ENCODE data around the gene C16orf89. TPM values are rescaled to one million over a fixed set of nuclear protein-coding genes. Genes with fewer than 3 reads are reported as not detected.

Gene C16orf89
- total RNA-seq, 1 experiment from 2014 or later = not detected

- H2AFZ ChIP-seq = no peak overlapping the region
- no peaks in the 10 kb centered on the region for H3F3A ChIP-seq (ENCODE audit: insufficient read depth, low read depth)
- 0 out of 2 replicates have a peak, but pooled peaks cover 3% of the 10 kb centered on the region for H3K79me2 ChIP-seq (ENCODE audit: low read depth)
- H3K36me3 ChIP-seq (ENCODE audit: low read depth) = no peaks in the 10 kb centered on the region
- ChIA-PET CTCF (interaction anchor here (0.7 kb wide), 2 partner anchors 31 to 399 kb away, joined by 3 read pairs; no protein-coding TSS in a partner anchor), POLR2A (ENCODE audit: unreplicated experiment) (no interaction called here)
- BruUV-seq (replicated peaks) = no TSS peak
- intact Hi-C loops (cut with micrococcal nuclease; ENCODE audit: unreplicated experiment) = no loop called here
- no peak overlapping the region for H3K4me3 ChIP-seq
- TF ChIP-seq EZH2 (IDR thresholded peaks at IDR 0.05; ENCODE audit: low read depth) = no peak
- H4K20me1 ChIP-seq (ENCODE audit: insufficient read depth) = no peaks in the 10 kb centered on the region
- H3K4me2 ChIP-seq = no peak overlapping the region
- DNase-seq = no peak
- H3K27ac ChIP-seq = no peak overlapping the region
- peaks cover 12% of the 10 kb centered on the region for H3K4me1 ChIP-seq (replicated peaks; ENCODE audit: insufficient read depth)
- H3K27me3 ChIP-seq (ENCODE audit: insufficient read depth, low read depth) = no peaks in the 10 kb centered on the region
- no peaks in the 10 kb centered on the region for H3K9me3 ChIP-seq (ENCODE audit: insufficient read depth, low read depth)
- no peaks in the 10 kb centered on the region for H3K9me2 ChIP-seq (ENCODE audit: insufficient read depth)
These were observed 35.4 kb downstream of the C16orf89 start for GRCh38 chr16:5030251-5030870.

- ChIA-PET CTCF (no interaction called here), POLR2A (ENCODE audit: unreplicated experiment) (no interaction called here)
- Histone ChIP-seq H3K9me3 (ENCODE audit: insufficient read depth, low read depth) (no peaks in the 10 kb centered on the region), H3K4me2 (no peak overlapping the region), H3K27me3 (ENCODE audit: insufficient read depth, low read depth) (no peaks in the 10 kb centered on the region), H3K27ac (no peak overlapping the region), H2AFZ (no peak overlapping the region), H4K20me1 (ENCODE audit: insufficient read depth) (no peaks in the 10 kb centered on the region), H3K4me1 (replicated peaks; ENCODE audit: insufficient read depth) (peaks cover 6% of the 10 kb centered on the region; the same call in 1 of the 2 replicates), H3K4me3 (no peak overlapping the region), H3F3A (ENCODE audit: insufficient read depth, low read depth) (no peaks in the 10 kb centered on the region), H3K79me2 (ENCODE audit: low read depth) (0 out of 2 replicates have a peak, but pooled peaks cover 3% of the 10 kb centered on the region), H3K36me3 (ENCODE audit: low read depth) (no peaks in the 10 kb centered on the region), H3K9me2 (ENCODE audit: insufficient read depth) (no peaks in the 10 kb centered on the region)
- TF ChIP-seq CTCF (conservative IDR thresholded peaks at IDR 0.05) (no peak), EZH2 (IDR thresholded peaks at IDR 0.05; ENCODE audit: low read depth) (no peak)
- intact Hi-C loops (cut with micrococcal nuclease; ENCODE audit: unreplicated experiment) = loop anchor here (1.0 kb wide), 1 partner anchor 33 kb away; no protein-coding TSS in a partner anchor
- no TSS peak for BruUV-seq (replicated peaks)
- no peak for DNase-seq
These were observed 36.7 kb downstream of the C16orf89 start for GRCh38 chr16:5028950-5029475.

GRCh38 chr16:5027575-5028235 is 38.1 kb downstream of the C16orf89 start:
- Histone ChIP-seq H2AFZ (no peak overlapping the region), H3K4me1 (replicated peaks; ENCODE audit: insufficient read depth) (peaks cover 4% of the 10 kb centered on the region; the same call in 1 of the 2 replicates), H3K79me2 (ENCODE audit: low read depth) (0 out of 2 replicates have a peak, but pooled peaks cover 1% of the 10 kb centered on the region), H3K36me3 (ENCODE audit: low read depth) (no peaks in the 10 kb centered on the region), H3K9me3 (ENCODE audit: insufficient read depth, low read depth) (no peaks in the 10 kb centered on the region), H3K4me2 (no peak overlapping the region), H4K20me1 (ENCODE audit: insufficient read depth) (no peaks in the 10 kb centered on the region), H3K9me2 (ENCODE audit: insufficient read depth) (no peaks in the 10 kb centered on the region), H3K4me3 (no peak overlapping the region), H3K27me3 (ENCODE audit: insufficient read depth, low read depth) (no peaks in the 10 kb centered on the region), H3K27ac (no peak overlapping the region), H3F3A (ENCODE audit: insufficient read depth, low read depth) (no peaks in the 10 kb centered on the region)
- BruUV-seq (replicated peaks) = no TSS peak
- ChIA-PET POLR2A (ENCODE audit: unreplicated experiment) (no interaction called here), CTCF (interaction anchor here (0.6 kb wide), 1 partner anchor 547 kb away, joined by 3 read pairs; no protein-coding TSS in a partner anchor)
- TF ChIP-seq EZH2 (IDR thresholded peaks at IDR 0.05; ENCODE audit: low read depth) (no peak), CTCF (conservative IDR thresholded peaks at IDR 0.05) (no peak)
- intact Hi-C loops (cut with micrococcal nuclease; ENCODE audit: unreplicated experiment) = loop anchor here (1.0 kb wide), 1 partner anchor 35 kb away; no protein-coding TSS in a partner anchor
- DNase-seq = no peak

Measured in PC-9 (cell line).